Omental fat pad (tissue), 4 donors: ENCODE data around the gene UBL7. TPM values are rescaled to one million over a fixed set of nuclear protein-coding genes. Genes with fewer than 3 reads are reported as not detected.

Source experiments
- ATAC-seq: fragments of 150-250 bp; one replicate; pipeline ENCODE4 v1.9.1; 2016; ENCODE audit warnings: mild to moderate bottlenecking, moderate library complexity; ENCODE audit not compliant: low FRiP score
- DNase-seq: peaks from one replicate; pipeline ENCODE4 v3.0.0-alpha.2; 2019; ENCODE audit warnings: low spot score
- CTCF ChIP-seq, 3 donors: fragments of 450-650 bp; IDR thresholded peaks; one replicate each; pipeline ENCODE4 v1.5.1; 2016 to 2017; ENCODE audit warnings: antibody characterized with exemption in 3 of 3, mild to moderate bottlenecking in 3 of 3, moderate library complexity in 2 of 3
- total RNA-seq, 4 donors: library from RNA; depleted of rRNA; stranded (reverse); fragments of >200 nt; gene quantifications; one replicate each; pipeline ENCODE4 v1.1.0, GENCODE V29; 2016

Gene UBL7
- total RNA-seq, 4 donors from 2014 or later: 28.0 to 39.2 (median 34.8) TPM

- ATAC-seq (no peak), DNase-seq (no peak)
- TF ChIP-seq CTCF (IDR thresholded peaks at IDR 0.05): no peak
Measured at GRCh38 chr15:74453925-74454763, 6.8 kb downstream of the UBL7 start.

GRCh38 chr15:74451861-74452835, 8.8 kb downstream of the UBL7 start:
- no peak for ATAC-seq
- no peak for DNase-seq
- TF ChIP-seq CTCF (IDR thresholded peaks at IDR 0.05): no peak

GRCh38 chr15:74451322-74451721, 9.6 kb downstream of the UBL7 start:
- TF ChIP-seq CTCF (IDR thresholded peaks at IDR 0.05): no peak
- DNase-seq (no peak), ATAC-seq (no peak)

GRCh38 chr15:74449643-74450205, 11.2 kb downstream of the UBL7 start:
- no peak for TF ChIP-seq CTCF (IDR thresholded peaks at IDR 0.05)
- ATAC-seq (no peak), DNase-seq (no peak)

GRCh38 chr15:74449095-74449494, 11.9 kb downstream of the UBL7 start:
- DNase-seq (no peak), ATAC-seq (no peak)
- no peak for TF ChIP-seq CTCF (IDR thresholded peaks at IDR 0.05)

GRCh38 chr15:74445816-74446763, 14.9 kb downstream of the UBL7 start:
- no peak for ATAC-seq
- DNase-seq: no peak
- no peak for TF ChIP-seq CTCF (IDR thresholded peaks at IDR 0.05)
